GM23338 (cell line): ENCODE results near the gene EPHA4. TPM values are rescaled to one million over a fixed set of nuclear protein-coding genes. Genes with fewer than 3 reads are reported as not detected.

Source experiments
- ATAC-seq: fragments of 200-7000 bp; cut with Tn5 transposase; 3 replicates; pipeline ENCODE4 v1.9.1; 2020
- DNase-seq: peaks from one replicate; pipeline ENCODE4 v3.0.0-alpha.2; 2015; ENCODE audit warnings: low spot score
- H2AFZ ChIP-seq: fragments of 200-600 bp; sonication (generic); 2 replicates; pipeline ENCODE4 v1.8.0; 2016; ENCODE audit warnings: antibody characterized with exemption, mild to moderate bottlenecking, moderate library complexity
- H3F3A ChIP-seq: fragments of 200-600 bp; sonication (generic); replicated peaks from 2 replicates; pipeline ENCODE4 v1.8.0; 2017; ENCODE audit warnings: antibody characterized with exemption, mixed run types, low read depth
- H3K27ac ChIP-seq: fragments of 200-600 bp; sonication (generic); 2 replicates; pipeline ENCODE4 v1.6.1; 2016; ENCODE audit warnings: low read depth
- H3K27me3 ChIP-seq: fragments of 200-600 bp; sonication (generic); 2 replicates; pipeline ENCODE4 v1.8.0; 2016; ENCODE audit warnings: mild to moderate bottlenecking, mixed run types, moderate library complexity; ENCODE audit not compliant: insufficient read depth
- H3K36me3 ChIP-seq: fragments of 200-600 bp; sonication (generic); 2 replicates; pipeline ENCODE4 v1.8.0; 2016; ENCODE audit warnings: mild to moderate bottlenecking; ENCODE audit not compliant: insufficient read depth
- H3K4me1 ChIP-seq: fragments of 200-600 bp; sonication (generic); 2 replicates; pipeline ENCODE4 v1.8.0; 2016; ENCODE audit warnings: mild to moderate bottlenecking, moderate library complexity; ENCODE audit not compliant: insufficient read depth
- H3K4me2 ChIP-seq: fragments of 200-600 bp; sonication (generic); 2 replicates; pipeline ENCODE4 v1.7.1; 2017; ENCODE audit warnings: mixed run types
- H3K4me3 ChIP-seq: fragments of 200-600 bp; sonication (generic); 2 replicates; pipeline ENCODE4 v1.6.1; 2016; ENCODE audit warnings: mixed run types
- H3K79me2 ChIP-seq: fragments of 200-600 bp; sonication (generic); replicated peaks from 2 replicates; pipeline ENCODE4 v1.8.0; 2017; ENCODE audit warnings: mild to moderate bottlenecking; ENCODE audit not compliant: insufficient read depth
- H3K9me2 ChIP-seq: fragments of 200-600 bp; sonication (generic); 2 replicates; pipeline ENCODE4 v1.8.0; 2017; ENCODE audit not compliant: insufficient read depth
- H4K20me1 ChIP-seq: fragments of 200-600 bp; sonication (generic); replicated peaks from 2 replicates; pipeline ENCODE4 v1.8.0; 2017; ENCODE audit warnings: mild to moderate bottlenecking; ENCODE audit not compliant: insufficient read depth
- H3K27ac Mint-ChIP-seq: 2 replicates; pipeline ENCODE4 v1.8.0; 2020; ENCODE audit warnings: inconsistent platforms, mild to moderate bottlenecking, moderate library complexity, mixed read lengths
- H3K27me3 Mint-ChIP-seq: 3 replicates; pipeline ENCODE4 v1.8.0; 2022; ENCODE audit warnings: low read depth, mild to moderate bottlenecking, moderate library complexity, mixed read lengths, inconsistent platforms; ENCODE audit not compliant: insufficient read depth, poor library complexity
- H3K36me3 Mint-ChIP-seq: 3 replicates; pipeline ENCODE4 v1.8.0; 2021; ENCODE audit warnings: low read depth, mild to moderate bottlenecking, inconsistent platforms, moderate library complexity, mixed read lengths
- H3K4me1 Mint-ChIP-seq: 3 replicates; pipeline ENCODE4 v1.8.0; 2020; ENCODE audit warnings: mild to moderate bottlenecking, inconsistent platforms, mixed read lengths
- H3K4me3 Mint-ChIP-seq: 3 replicates; pipeline ENCODE4 v1.8.0; 2021; ENCODE audit warnings: moderate library complexity, mild to moderate bottlenecking, inconsistent platforms, mixed read lengths
- H3K9me3 Mint-ChIP-seq: 3 replicates; pipeline ENCODE4 v1.8.0; 2020; ENCODE audit warnings: moderate library complexity, mild to moderate bottlenecking, inconsistent platforms, mixed read lengths
- CREB1 ChIP-seq: fragments of 250-450 bp; sonication (Bioruptor Pico); IDR thresholded peaks from 2 replicates; pipeline ENCODE4 v1.5.0; 2020; ENCODE audit warnings: low read depth, mild to moderate bottlenecking, moderate library complexity
- EZH2 ChIP-seq: fragments of 200-600 bp; sonication (generic); IDR thresholded peaks from one replicate; pipeline ENCODE4 v1.8.0; 2017; ENCODE audit warnings: antibody characterized with exemption, mild to moderate bottlenecking, low read depth; ENCODE audit not compliant: unreplicated experiment
- EZH2phosphoT487 ChIP-seq: fragments of 200-600 bp; sonication (generic); IDR thresholded peaks from one replicate; pipeline ENCODE4 v1.8.1; 2018; ENCODE audit warnings: antibody characterized with exemption; ENCODE audit not compliant: unreplicated experiment
- JUNB ChIP-seq: IDR thresholded peaks from one replicate; pipeline ENCODE4 v1.6.1; 2016; ENCODE audit warnings: antibody characterized with exemption; ENCODE audit not compliant: unreplicated experiment
- NANOG ChIP-seq: IDR thresholded peaks from 2 replicates; pipeline ENCODE4 v1.6.1; 2016; ENCODE audit warnings: antibody characterized with exemption, borderline replicate concordance
- POLR2AphosphoS5 ChIP-seq: IDR thresholded peaks from 2 replicates; pipeline ENCODE4 v1.6.1; 2016; ENCODE audit warnings: antibody characterized with exemption, low read depth
- STAT1 ChIP-seq: IDR thresholded peaks from one replicate; pipeline ENCODE4 v1.6.1; 2016; ENCODE audit warnings: antibody characterized with exemption; ENCODE audit not compliant: unreplicated experiment
- ZNF114 ChIP-seq: fragments of 250-450 bp; sonication (Bioruptor Pico); IDR thresholded peaks from 2 replicates; pipeline ENCODE4 v1.5.0; 2020; ENCODE audit warnings: mild to moderate bottlenecking, moderate library complexity
- ZNF331 ChIP-seq: fragments of 250-450 bp; sonication (Bioruptor Pico); IDR thresholded peaks from 2 replicates; pipeline ENCODE4 v1.5.0; 2020; ENCODE audit warnings: low read depth, mild to moderate bottlenecking, moderate library complexity
- ZNF462 ChIP-seq: fragments of 250-450 bp; sonication (Bioruptor Pico); IDR thresholded peaks from 2 replicates; pipeline ENCODE4 v1.5.0; 2020; ENCODE audit warnings: mild to moderate bottlenecking, moderate library complexity
- polyA plus RNA-seq: library from polyadenylated mRNA; unstranded; fragments of >200 nt; fragmentation: Nextera tagmentation; extraction: Ambion mirVana; gene quantifications from 2 replicates; pipeline ENCODE4 v1.2.1, GENCODE V29; 2016
- total RNA-seq: library from RNA; depleted of rRNA; stranded (reverse); fragments of >200 nt; shearing (Covaris generic); gene quantifications from 2 replicates; pipeline ENCODE4 v1.2.3, GENCODE V29; 2014
- TF ChIP-seq, protein P1 (sequence below), 2 experiments: fragments of 200-600 bp in 1 of 2; sonication (generic) in 1 of 2; conservative IDR thresholded peaks; 2 replicates each; pipeline versions ENCODE4 v1.5.1 to v1.6.1; 2016 to 2017; ENCODE audit warnings: antibody characterized with exemption in 2 of 2, low read depth in 2 of 2, mild to moderate bottlenecking in 2 of 2, moderate library complexity in 1 of 2
- TF ChIP-seq, protein P2 (sequence below): IDR thresholded peaks from 2 replicates; pipeline ENCODE4 v1.6.1; 2016; ENCODE audit warnings: antibody characterized with exemption
- TF ChIP-seq, protein P3 (sequence below): IDR thresholded peaks from one replicate; pipeline ENCODE4 v1.6.1; 2018; ENCODE audit warnings: antibody characterized with exemption; ENCODE audit not compliant: unreplicated experiment

EPHA4 gene
- total and polyA plus RNA-seq, 2 experiments from 2014 or later = 4.1 to 6.2 TPM

- H3K36me3 Mint-ChIP-seq = no peaks in the 10 kb centered on the region
- Histone ChIP-seq H3K36me3 (no peaks in the 10 kb centered on the region), H3K4me1 (peaks cover 7% of the 10 kb centered on the region), H3K9me2 (no peaks in the 10 kb centered on the region), H3K4me3 (no peak overlapping the region), H2AFZ (no peak overlapping the region), H3F3A (no peaks in the 10 kb centered on the region), H3K27ac (no peak overlapping the region), H3K79me2 (no peaks in the 10 kb centered on the region), H3K27me3 (no peaks in the 10 kb centered on the region), H3K4me2 (no peak overlapping the region), H4K20me1 (no peaks in the 10 kb centered on the region)
- ATAC-seq (no peak), DNase-seq (no peak)
- no peak overlapping the region; the same call in 1 of the 2 replicates for H3K27ac Mint-ChIP-seq
- H3K27me3 Mint-ChIP-seq = no peaks in the 10 kb centered on the region
- TF ChIP-seq EZH2 (no peak), EZH2phosphoT487 (no peak), POLR2AphosphoS5 (no peak), NANOG (no peak), ZNF331 (CRISPR knock-in tag) (no peak), CREB1 (CRISPR knock-in tag) (no peak), ZNF114 (no peak), STAT1 (no peak), ZNF462 (CRISPR knock-in tag) (no peak), JUNB (no peak)
- TF ChIP-seq, protein P1, sequence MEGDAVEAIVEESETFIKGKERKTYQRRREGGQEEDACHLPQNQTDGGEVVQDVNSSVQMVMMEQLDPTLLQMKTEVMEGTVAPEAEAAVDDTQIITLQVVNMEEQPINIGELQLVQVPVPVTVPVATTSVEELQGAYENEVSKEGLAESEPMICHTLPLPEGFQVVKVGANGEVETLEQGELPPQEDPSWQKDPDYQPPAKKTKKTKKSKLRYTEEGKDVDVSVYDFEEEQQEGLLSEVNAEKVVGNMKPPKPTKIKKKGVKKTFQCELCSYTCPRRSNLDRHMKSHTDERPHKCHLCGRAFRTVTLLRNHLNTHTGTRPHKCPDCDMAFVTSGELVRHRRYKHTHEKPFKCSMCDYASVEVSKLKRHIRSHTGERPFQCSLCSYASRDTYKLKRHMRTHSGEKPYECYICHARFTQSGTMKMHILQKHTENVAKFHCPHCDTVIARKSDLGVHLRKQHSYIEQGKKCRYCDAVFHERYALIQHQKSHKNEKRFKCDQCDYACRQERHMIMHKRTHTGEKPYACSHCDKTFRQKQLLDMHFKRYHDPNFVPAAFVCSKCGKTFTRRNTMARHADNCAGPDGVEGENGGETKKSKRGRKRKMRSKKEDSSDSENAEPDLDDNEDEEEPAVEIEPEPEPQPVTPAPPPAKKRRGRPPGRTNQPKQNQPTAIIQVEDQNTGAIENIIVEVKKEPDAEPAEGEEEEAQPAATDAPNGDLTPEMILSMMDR (conservative IDR thresholded peaks at IDR 0.05; ENCODE audit: low read depth in 2 of 2) = no peak
- TF ChIP-seq, protein P2, sequence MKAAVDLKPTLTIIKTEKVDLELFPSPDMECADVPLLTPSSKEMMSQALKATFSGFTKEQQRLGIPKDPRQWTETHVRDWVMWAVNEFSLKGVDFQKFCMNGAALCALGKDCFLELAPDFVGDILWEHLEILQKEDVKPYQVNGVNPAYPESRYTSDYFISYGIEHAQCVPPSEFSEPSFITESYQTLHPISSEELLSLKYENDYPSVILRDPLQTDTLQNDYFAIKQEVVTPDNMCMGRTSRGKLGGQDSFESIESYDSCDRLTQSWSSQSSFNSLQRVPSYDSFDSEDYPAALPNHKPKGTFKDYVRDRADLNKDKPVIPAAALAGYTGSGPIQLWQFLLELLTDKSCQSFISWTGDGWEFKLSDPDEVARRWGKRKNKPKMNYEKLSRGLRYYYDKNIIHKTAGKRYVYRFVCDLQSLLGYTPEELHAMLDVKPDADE = no peak
- TF ChIP-seq, protein P3, sequence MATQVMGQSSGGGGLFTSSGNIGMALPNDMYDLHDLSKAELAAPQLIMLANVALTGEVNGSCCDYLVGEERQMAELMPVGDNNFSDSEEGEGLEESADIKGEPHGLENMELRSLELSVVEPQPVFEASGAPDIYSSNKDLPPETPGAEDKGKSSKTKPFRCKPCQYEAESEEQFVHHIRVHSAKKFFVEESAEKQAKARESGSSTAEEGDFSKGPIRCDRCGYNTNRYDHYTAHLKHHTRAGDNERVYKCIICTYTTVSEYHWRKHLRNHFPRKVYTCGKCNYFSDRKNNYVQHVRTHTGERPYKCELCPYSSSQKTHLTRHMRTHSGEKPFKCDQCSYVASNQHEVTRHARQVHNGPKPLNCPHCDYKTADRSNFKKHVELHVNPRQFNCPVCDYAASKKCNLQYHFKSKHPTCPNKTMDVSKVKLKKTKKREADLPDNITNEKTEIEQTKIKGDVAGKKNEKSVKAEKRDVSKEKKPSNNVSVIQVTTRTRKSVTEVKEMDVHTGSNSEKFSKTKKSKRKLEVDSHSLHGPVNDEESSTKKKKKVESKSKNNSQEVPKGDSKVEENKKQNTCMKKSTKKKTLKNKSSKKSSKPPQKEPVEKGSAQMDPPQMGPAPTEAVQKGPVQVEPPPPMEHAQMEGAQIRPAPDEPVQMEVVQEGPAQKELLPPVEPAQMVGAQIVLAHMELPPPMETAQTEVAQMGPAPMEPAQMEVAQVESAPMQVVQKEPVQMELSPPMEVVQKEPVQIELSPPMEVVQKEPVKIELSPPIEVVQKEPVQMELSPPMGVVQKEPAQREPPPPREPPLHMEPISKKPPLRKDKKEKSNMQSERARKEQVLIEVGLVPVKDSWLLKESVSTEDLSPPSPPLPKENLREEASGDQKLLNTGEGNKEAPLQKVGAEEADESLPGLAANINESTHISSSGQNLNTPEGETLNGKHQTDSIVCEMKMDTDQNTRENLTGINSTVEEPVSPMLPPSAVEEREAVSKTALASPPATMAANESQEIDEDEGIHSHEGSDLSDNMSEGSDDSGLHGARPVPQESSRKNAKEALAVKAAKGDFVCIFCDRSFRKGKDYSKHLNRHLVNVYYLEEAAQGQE = no peak
- H3K9me3 Mint-ChIP-seq = no peaks in the 10 kb centered on the region
- peaks cover 16% of the 10 kb centered on the region for H3K4me1 Mint-ChIP-seq
- H3K4me3 Mint-ChIP-seq = no peak overlapping the region
These were observed 91.9 kb downstream of the EPHA4 start for GRCh38 chr2:221480163-221480562.
